Common myeloid progenitor, CD34-positive (primary cell): ENCODE measurements around the gene MRPL50. TPM values are rescaled to one million over a fixed set of nuclear protein-coding genes. Genes with fewer than 3 reads are reported as not detected.

Experiments used
- CTCF ChIA-PET: fragments of 350-600 bp; sonication (Branson Sonifier 250); formaldehyde crosslinking; loops from one replicate; lab custom pipeline; 2021; ENCODE audit warnings: antibody characterized with exemption; lab: Charles Lee
- POLR2A ChIA-PET: fragments of 350-600 bp; sonication (Branson Sonifier 250); formaldehyde crosslinking; loops from one replicate; lab custom pipeline; 2021; ENCODE audit warnings: antibody characterized with exemption; lab: Charles Lee
- DNase-seq, 3 donors: peaks; one replicate each; pipeline versions ENCODE4 v3.0.0 to v3.0.0-alpha.2; 2013
- H3K27ac ChIP-seq, 2 experiments: 1 replicate in 1 of 2; 2 replicates in 1 of 2; pipeline ENCODE4 v1.7.0; 2013; ENCODE audit warnings: inconsistent platforms in 2 of 2, low read length in 2 of 2, mild to moderate bottlenecking in 2 of 2, low read depth in 1 of 2, moderate library complexity in 1 of 2; ENCODE audit not compliant: severe bottlenecking in 2 of 2, insufficient read depth in 1 of 2, poor library complexity in 1 of 2
- H3K27me3 ChIP-seq, 5 experiments: replicated peaks in 2 of 5; 1 replicate in 3 of 5; 2 replicates in 2 of 5; pipeline versions ENCODE4 v1.6.1 to v1.7.0; 2013; ENCODE audit warnings: low read length in 4 of 5, mild to moderate bottlenecking in 2 of 5, moderate library complexity in 2 of 5, inconsistent platforms in 1 of 5; ENCODE audit not compliant: insufficient read depth in 5 of 5, control insufficient read depth in 4 of 5
- H3K36me3 ChIP-seq, 4 experiments: 1 replicate in 2 of 4; 2 replicates in 2 of 4; pipeline versions ENCODE4 v1.6.1 to v1.7.0; 2013; ENCODE audit warnings: low read length in 3 of 4, control low read depth in 1 of 4, mild to moderate bottlenecking in 1 of 4; ENCODE audit not compliant: control insufficient read depth in 4 of 4, insufficient read depth in 4 of 4
- H3K4me1 ChIP-seq, 4 experiments: 1 replicate in 3 of 4; 2 replicates in 1 of 4; pipeline versions ENCODE4 v1.6.1 to v1.7.1; 2013; ENCODE audit warnings: low read length in 3 of 4, mild to moderate bottlenecking in 3 of 4, control low read depth in 1 of 4, inconsistent platforms in 1 of 4, moderate library complexity in 1 of 4; ENCODE audit not compliant: control insufficient read depth in 4 of 4, insufficient read depth in 4 of 4; ENCODE audit errors: control extremely low read depth in 1 of 4
- H3K4me3 ChIP-seq, 7 experiments: 1 replicate in 4 of 7; 2 replicates in 3 of 7; pipeline versions ENCODE4 v1.5.1 to v1.7.0; 2013; ENCODE audit warnings: mild to moderate bottlenecking in 7 of 7, low read length in 6 of 7, moderate library complexity in 6 of 7, inconsistent platforms in 2 of 7, low read depth in 2 of 7, control low read depth in 1 of 7; ENCODE audit not compliant: insufficient read depth in 4 of 7, control insufficient read depth in 1 of 7; ENCODE audit errors: extremely low read depth in 1 of 7
- H3K9me3 ChIP-seq, 5 experiments: 1 replicate in 4 of 5; 2 replicates in 1 of 5; pipeline versions ENCODE4 v1.6.1 to v1.7.1; 2013; ENCODE audit warnings: low read length in 4 of 5, mild to moderate bottlenecking in 2 of 5, inconsistent platforms in 1 of 5, low read depth in 1 of 5, moderate library complexity in 1 of 5; ENCODE audit not compliant: control insufficient read depth in 4 of 5, insufficient read depth in 2 of 5; ENCODE audit errors: control extremely low read depth in 1 of 5
- WGBS: methylation state at CpG from one replicate; pipeline ENCODE4 v1.1.5; 2013; ENCODE audit not compliant: insufficient coverage; 5-methylcytosine and 5-hydroxymethylcytosine counted together
- polyA plus RNA-seq: library from polyadenylated mRNA; unstranded; fragments of 120-200 nt; gene quantifications from one replicate; pipeline ENCODE4 v1.2.1, GENCODE V29; 2013

The MRPL50 gene
- 6.8 TPM for polyA plus RNA-seq

DNA sequence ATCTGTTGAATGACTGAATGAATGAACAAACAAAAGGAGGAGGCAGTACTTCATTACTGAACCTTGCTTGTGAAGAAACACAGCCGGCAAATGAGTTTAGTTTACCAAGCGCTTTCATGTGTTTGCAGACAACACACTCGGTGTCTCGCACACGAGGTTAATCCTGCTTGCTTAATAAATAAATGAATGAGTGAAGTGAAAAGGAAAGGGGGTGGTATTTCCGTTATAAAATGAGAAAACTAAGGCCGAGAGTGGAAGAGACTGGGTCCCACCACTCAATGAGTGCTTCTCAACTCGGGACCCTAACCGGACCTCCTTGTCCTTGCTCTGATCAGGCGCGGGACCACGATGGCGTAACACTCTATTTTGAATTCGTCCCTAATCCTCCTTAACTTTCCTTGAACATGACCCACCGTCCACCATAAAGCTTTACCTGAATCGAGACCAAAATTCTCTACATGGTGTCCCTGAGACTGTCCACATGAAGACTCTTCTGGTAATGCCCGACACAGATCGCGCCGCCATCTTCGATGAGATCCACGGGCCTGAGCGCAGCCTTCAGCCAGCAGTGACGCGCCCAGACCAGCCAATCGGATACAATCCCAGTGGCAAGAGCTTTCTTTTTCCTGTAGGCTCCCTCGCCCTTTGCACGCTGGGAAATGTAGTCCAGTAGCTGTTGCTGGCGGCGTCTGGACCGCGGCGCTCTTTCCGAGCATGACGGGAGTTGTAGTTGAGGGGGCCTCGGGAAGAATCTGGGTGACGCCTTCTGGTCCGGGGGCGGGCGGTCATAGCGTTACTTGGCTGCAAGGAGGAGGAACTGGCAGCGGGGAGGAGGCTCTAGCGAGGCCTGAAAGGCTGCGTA is at the start of gene MRPL50, which contains the start of gene ZNF189:
TSS of gene MRPL50 (minus strand) at position 551 of the 862 bp plus-strand sequence. CDS start at position 525, 26 bp downstream.
TSS of gene ZNF189 (plus strand) at position 784 of the 862 bp plus-strand sequence. CDS start 306 bp downstream, outside the sequence.
- WGBS = under 1% methylated on average over 40 of the region's 44 CpGs

DNA sequence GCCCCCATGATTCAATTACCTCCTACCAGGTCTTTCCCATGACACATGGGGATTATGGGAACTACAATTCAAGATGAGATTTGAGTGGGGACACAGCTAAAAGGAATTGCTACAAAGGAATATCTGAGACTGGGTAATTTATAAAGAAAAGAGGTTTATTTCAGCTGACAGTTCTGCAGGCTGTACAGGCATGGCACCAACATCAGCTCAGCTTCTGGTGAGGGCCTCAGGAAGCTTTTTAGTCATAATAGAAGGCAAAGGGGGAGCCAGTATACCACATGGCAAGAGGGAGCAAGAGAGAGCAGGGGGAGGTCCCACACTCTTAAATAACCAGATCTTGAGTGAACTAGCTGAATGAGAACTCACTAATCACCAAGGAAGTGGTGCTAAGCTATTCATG is 48.3 kb upstream of the MRPL50 start:
- Histone ChIP-seq H3K36me3 (no peaks in the 10 kb centered on the region), H3K27me3 (peaks cover 0 to 12% (median 2%) of the 10 kb centered on the region in 5 experiments), H3K27ac (no peak overlapping the region), H3K4me1 (peaks cover 0 to 6% (median 5%) of the 10 kb centered on the region in 4 experiments), H3K4me3 (no peak overlapping the region), H3K9me3 (no peaks in the 10 kb centered on the region)
- no peak for DNase-seq
- POLR2A ChIA-PET = no interaction called here
- CTCF ChIA-PET = interaction anchor here (1.1 to 2.2 kb wide), 5 partner anchors 9 to 83 kb away, joined by 3 to 8 read pairs (median 4); no protein-coding TSS in a partner anchor

More for the DNA sequence above, at the start of gene MRPL50, which contains the start of gene ZNF189:
- H3K9me3 ChIP-seq = peaks cover 4 to 26% (median 9%) of the 10 kb centered on the region in 5 experiments
- ChIA-PET CTCF (interaction anchor here (1.6 to 2.3 kb wide), 4 partner anchors 10 to 88 kb away, joined by 3 to 10 read pairs (median 6); a partner anchor contains a TSS), POLR2A (interaction anchor here (0.5 to 0.7 kb wide), 4 partner anchors 16 to 715 kb away, joined by 3 read pairs; partner anchors contain the start of gene RNF20)
- peak within 1 kb of the TSS; percentile 96 to 98 for H3K27ac ChIP-seq
- H3K4me1 ChIP-seq = peaks cover 9 to 29% (median 15%) of the 10 kb centered on the region in 4 experiments
- H3K4me3 ChIP-seq = peak within 1 kb of the TSS; percentile 57 to 100 (median 91)
- no peaks in the 10 kb centered on the region for H3K27me3 ChIP-seq
- H3K36me3 ChIP-seq = peaks cover 17 to 50% (median 36%) of the 10 kb centered on the region in 4 experiments
- DNase-seq = peak; percentile 99 to 100 (median 99)

DNA sequence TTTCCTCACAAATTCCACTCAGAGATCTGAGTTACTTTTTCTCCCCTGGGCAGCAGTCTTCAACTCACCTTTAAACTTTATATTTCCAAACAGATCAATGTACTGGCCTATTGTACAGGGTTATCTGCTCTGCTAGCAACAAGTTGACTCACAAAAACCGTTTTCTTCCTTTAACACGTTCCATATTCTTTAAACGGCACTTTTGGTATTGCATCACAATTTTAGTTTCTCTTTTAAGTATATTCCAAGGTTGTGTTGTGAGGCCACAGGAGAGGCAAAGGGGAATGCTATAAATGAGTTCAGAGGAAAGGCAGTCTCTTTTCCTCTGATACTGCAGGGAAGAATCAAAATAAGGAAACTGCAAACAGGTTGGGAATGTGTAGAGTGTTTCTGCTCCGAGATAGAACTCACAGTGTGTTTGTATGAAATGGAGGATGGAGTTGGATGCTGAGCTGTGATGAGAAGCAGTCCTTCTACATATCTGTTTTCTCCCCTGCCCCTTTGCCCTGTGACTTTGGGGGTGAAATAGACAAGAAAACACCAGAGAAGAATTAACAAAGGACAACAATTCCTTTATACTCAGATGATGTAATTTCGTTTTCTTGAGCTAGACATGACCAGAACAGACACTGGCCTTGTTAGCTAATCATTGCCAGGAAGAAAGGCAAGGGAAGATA is 47.1 kb upstream of the MRPL50 start:
- H3K36me3 ChIP-seq = no peaks in the 10 kb centered on the region
- ChIA-PET POLR2A (no interaction called here), CTCF (interaction anchor here (0.7 to 2.2 kb wide), 6 partner anchors 10 to 84 kb away, joined by 3 to 8 read pairs (median 5); partner anchors contain the start of gene ALDOB)
- no peak overlapping the region for H3K27ac ChIP-seq
- no peak overlapping the region for H3K4me3 ChIP-seq
- H3K27me3 ChIP-seq = peaks cover 0 to 10% (median 2%) of the 10 kb centered on the region in 5 experiments
- H3K4me1 ChIP-seq = peaks cover 0 to 6% (median 5%) of the 10 kb centered on the region in 4 experiments
- no peak for DNase-seq
- no peaks in the 10 kb centered on the region for H3K9me3 ChIP-seq
- WGBS = 95% methylated on average over 3 of the region's 5 CpGs

DNA sequence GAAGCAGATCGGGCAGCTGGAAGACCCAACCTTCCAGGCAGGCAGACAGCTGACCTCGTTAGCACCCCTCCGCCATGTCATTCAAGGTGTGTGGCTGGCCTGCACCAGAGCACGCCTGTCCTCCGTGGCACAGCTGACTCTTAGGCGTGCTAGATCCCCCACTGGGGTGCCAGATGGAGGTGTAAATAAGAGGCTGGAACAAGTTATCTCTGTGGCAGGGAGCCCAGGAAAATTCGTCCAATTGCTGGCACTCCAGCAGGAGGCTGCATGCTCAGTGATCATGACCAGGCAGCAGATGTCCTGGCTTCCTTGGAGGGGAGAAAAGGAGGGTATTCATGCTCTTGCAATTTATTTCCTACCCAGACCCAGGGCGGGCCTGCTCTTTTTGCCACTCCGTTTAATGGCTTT is 45.0 kb upstream of the MRPL50 start:
- H3K27ac ChIP-seq = no peak overlapping the region
- WGBS = 89% methylated on average over 7 of the region's 9 CpGs
- no peaks in the 10 kb centered on the region for H3K9me3 ChIP-seq
- no peaks in the 10 kb centered on the region for H3K4me1 ChIP-seq
- POLR2A ChIA-PET = no interaction called here
- H3K27me3 ChIP-seq = peaks cover 0 to 7% (median 2%) of the 10 kb centered on the region in 5 experiments
- H3K4me3 ChIP-seq = no peak overlapping the region
- no peaks in the 10 kb centered on the region for H3K36me3 ChIP-seq
- no peak for DNase-seq
- CTCF ChIA-PET = interaction anchor here (0.9 kb wide), 1 partner anchor 90 kb away, joined by 3 read pairs; no protein-coding TSS in a partner anchor

DNA sequence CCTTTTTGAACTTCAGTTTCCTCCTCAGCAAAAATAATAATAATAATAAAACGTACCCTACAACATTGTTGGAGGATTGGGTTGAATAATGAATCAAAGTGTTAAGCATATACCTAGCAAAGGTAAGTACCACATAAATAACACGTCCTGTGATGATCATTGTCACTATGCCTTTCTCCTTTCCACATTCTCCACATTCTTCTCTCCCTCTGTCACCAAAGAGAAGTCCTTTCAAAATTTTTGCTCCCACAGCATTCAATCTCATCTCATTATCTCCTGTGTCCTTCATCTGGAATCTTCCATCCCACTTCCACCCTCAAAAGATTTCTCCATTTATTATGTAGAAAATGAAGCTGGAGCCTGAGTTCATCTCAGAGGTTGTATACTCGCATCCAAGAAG is 44.3 kb upstream of the MRPL50 start:
- no CpG with 5 or more reads among the region's 3 CpGs for WGBS
- Histone ChIP-seq H3K27ac (no peak overlapping the region), H3K27me3 (peaks cover 0 to 7% (median 2%) of the 10 kb centered on the region in 5 experiments), H3K9me3 (no peaks in the 10 kb centered on the region), H3K4me1 (no peaks in the 10 kb centered on the region), H3K4me3 (no peak overlapping the region), H3K36me3 (no peaks in the 10 kb centered on the region)
- POLR2A ChIA-PET = no interaction called here
- CTCF ChIA-PET = no interaction called here
- no peak for DNase-seq

DNA sequence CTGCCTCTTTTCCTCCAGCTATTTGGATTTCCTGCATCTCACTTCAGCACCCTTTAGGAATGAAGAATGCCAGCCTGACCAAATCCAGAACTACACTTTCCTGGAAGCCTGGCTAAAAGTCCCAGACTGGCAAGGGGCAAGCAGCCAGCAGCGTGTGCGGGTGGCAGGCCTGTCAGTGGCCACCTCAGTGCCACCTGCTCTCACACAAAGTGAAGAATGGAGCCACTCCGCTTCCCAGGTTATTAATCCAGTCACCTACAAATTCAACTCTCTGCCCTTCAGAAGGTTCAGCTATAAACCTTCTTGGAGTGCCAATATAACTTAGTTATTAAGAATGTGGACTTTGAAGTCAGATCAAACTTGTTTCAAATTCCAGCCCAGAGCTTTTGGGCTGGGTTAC is 43.9 kb upstream of the MRPL50 start:
- H3K9me3 ChIP-seq = no peaks in the 10 kb centered on the region
- no peak overlapping the region for H3K4me3 ChIP-seq
- H3K4me1 ChIP-seq = no peaks in the 10 kb centered on the region
- H3K27ac ChIP-seq = no peak overlapping the region
- no peak for DNase-seq
- WGBS = 100% methylated on average over 3 of the region's 3 CpGs
- peaks cover 0 to 7% (median 2%) of the 10 kb centered on the region in 5 experiments for H3K27me3 ChIP-seq
- ChIA-PET POLR2A (no interaction called here), CTCF (no interaction called here)
- no peaks in the 10 kb centered on the region for H3K36me3 ChIP-seq
